ENCODE results near the gene SRSF2. TPM values are rescaled to one million over a fixed set of nuclear protein-coding genes. Genes with fewer than 3 reads are reported as not detected.
"Not testable (repeated sequence)": the region's sequence is repeated elsewhere in the genome, so short reads cannot be mapped to it uniquely, and the experiment has no call there.

The SRSF2 gene
- polyA plus RNA-seq, 4 donors = 113 to 233 (median 157) TPM

DNA sequence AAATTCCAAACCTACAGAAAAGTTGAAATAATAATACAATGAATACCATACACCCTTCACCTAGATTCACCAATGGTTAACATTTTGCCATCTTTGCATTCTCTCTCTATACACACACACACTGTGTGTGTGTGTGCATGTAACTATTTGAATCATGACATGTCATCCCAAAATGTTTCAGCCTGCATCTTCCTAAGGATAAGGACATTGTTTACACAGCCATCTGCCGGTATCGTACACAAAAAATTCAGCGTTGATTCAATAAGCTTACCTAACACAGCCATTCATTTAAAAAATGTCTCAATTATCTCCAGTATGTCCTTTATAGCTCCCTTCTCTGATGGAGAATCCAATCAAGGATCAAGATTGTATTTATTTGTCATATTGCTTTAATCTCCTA, 30.3 kb downstream of the SRSF2 start:
- FAIRE-seq = no peak
- 74 to 99% (median 82%) methylated on average over 3 of the region's 3 CpGs for WGBS, 3 donors
- Histone ChIP-seq H3K36me3 (ENCODE audit: control insufficient read depth in 3 of 3, insufficient read depth in 2 of 3, low read depth in 1 of 3, low read length in 3 of 3) (peaks cover 0 to 5% (median 0%) of the 10 kb centered on the region in 3 donors), H3K27ac (ENCODE audit: low read depth in 1 of 3, low read length in 2 of 3) (no peak overlapping the region), H3K9me3 (ENCODE audit: control insufficient read depth in 2 of 2, insufficient read depth in 1 of 2, low read depth in 1 of 2, low read length in 1 of 2) (no peaks in the 10 kb centered on the region), H3K4me3 (ENCODE audit: low read depth in 1 of 3, low read length in 3 of 3) (no peak overlapping the region), H3K27me3 (ENCODE audit: control insufficient read depth in 3 of 3, insufficient read depth in 3 of 3, low read length in 3 of 3) (peaks cover 0 to 12% (median 0%) of the 10 kb centered on the region in 3 donors), H3K4me1 (ENCODE audit: control insufficient read depth in 3 of 3, insufficient read depth in 2 of 3, low read depth in 1 of 3, low read length in 2 of 3) (peaks cover 0 to 21% (median 0%) of the 10 kb centered on the region in 3 donors)
- DNase-seq = no peak

DNA sequence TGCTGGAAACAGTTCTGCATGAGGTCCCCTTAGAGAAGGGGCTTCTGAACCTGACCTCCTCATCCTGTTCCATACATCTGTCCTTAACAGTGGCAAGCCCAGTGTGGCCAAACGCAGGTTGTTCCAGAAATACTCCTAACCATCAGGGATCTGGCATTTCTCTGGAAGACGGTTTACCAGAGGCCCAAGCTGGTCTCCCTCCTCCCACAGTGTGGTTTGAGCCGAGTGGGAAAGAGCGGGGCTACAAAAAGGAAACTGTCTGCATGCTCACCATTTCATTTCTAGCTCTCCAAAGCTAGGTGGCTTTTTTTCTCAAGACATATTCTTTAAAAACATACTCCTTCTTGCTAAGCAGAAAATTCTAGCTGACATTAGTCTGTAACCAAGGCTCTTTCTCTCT, 32.3 kb downstream of the SRSF2 start:
- Histone ChIP-seq H3K27me3 (ENCODE audit: control insufficient read depth in 3 of 3, insufficient read depth in 3 of 3, low read length in 3 of 3) (peaks cover 0 to 7% (median 0%) of the 10 kb centered on the region in 3 donors), H3K4me3 (ENCODE audit: low read depth in 1 of 3, low read length in 3 of 3) (no peak overlapping the region), H3K4me1 (ENCODE audit: control insufficient read depth in 3 of 3, insufficient read depth in 2 of 3, low read depth in 1 of 3, low read length in 2 of 3) (peaks cover 0 to 26% (median 0%) of the 10 kb centered on the region in 3 donors), H3K27ac (ENCODE audit: low read depth in 1 of 3, low read length in 2 of 3) (no peak overlapping the region), H3K9me3 (ENCODE audit: control insufficient read depth in 2 of 2, insufficient read depth in 1 of 2, low read depth in 1 of 2, low read length in 1 of 2) (no peaks in the 10 kb centered on the region), H3K36me3 (ENCODE audit: control insufficient read depth in 3 of 3, insufficient read depth in 2 of 3, low read depth in 1 of 3, low read length in 3 of 3) (peaks cover 0 to 5% (median 0%) of the 10 kb centered on the region in 3 donors)
- WGBS, 3 donors = 62 to 94% (median 85%) methylated on average over 4 of the region's 4 CpGs
- DNase-seq (no peak), FAIRE-seq (no peak)

DNA sequence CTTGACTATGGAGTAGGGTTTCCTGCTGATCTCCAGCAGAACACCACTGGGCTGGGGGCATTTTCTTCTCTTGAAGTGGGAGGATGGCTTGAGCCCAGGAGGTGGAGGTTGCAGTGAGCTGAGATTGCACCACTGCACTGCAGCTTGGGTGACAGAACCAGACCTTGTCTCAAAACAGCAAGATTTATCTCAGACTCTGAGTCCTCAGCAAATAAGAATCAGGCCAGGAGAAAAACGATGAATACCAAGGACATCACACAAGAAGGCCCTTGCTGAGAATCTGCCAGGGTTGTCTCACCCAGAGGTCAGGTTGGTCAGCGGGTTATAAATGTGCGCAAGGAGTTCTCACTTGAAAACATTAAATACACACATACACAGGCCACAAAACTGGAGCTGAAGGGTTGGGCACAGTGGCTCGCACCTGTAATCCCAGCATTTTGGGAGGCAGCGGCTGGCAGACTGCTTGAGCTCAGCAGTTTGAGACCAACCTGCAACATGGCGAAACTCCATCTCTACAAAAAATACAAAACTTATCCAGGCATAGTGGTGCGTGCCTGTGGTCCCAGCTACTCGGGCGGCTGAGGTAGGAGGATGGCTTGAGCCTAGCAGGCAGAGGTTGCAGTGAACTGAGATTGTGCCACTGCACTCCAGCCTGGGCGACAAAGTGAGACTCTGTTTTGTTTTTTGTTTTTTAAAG, 34.0 kb downstream of the SRSF2 start:
- H3K36me3 ChIP-seq (ENCODE audit: control insufficient read depth in 3 of 3, insufficient read depth in 2 of 3, low read depth in 1 of 3, low read length in 3 of 3) = no peaks in the 10 kb centered on the region
- H3K27ac ChIP-seq (ENCODE audit: low read depth in 1 of 3, low read length in 2 of 3) = no peak overlapping the region
- H3K27me3 ChIP-seq (ENCODE audit: control insufficient read depth in 3 of 3, insufficient read depth in 3 of 3, low read length in 3 of 3) = no peaks in the 10 kb centered on the region
- no peak overlapping the region for H3K4me3 ChIP-seq (ENCODE audit: low read depth in 1 of 3, low read length in 3 of 3)
- peaks cover 0 to 18% (median 0%) of the 10 kb centered on the region in 3 donors for H3K4me1 ChIP-seq (ENCODE audit: control insufficient read depth in 3 of 3, insufficient read depth in 2 of 3, low read depth in 1 of 3, low read length in 2 of 3)
- FAIRE-seq (no peak), DNase-seq (no peak)
- 89 to 94% (median 92%) methylated on average over 10 of the region's 10 CpGs for WGBS, 3 donors
- H3K9me3 ChIP-seq (ENCODE audit: control insufficient read depth in 2 of 2, insufficient read depth in 1 of 2, low read depth in 1 of 2, low read length in 1 of 2) = no peaks in the 10 kb centered on the region

DNA sequence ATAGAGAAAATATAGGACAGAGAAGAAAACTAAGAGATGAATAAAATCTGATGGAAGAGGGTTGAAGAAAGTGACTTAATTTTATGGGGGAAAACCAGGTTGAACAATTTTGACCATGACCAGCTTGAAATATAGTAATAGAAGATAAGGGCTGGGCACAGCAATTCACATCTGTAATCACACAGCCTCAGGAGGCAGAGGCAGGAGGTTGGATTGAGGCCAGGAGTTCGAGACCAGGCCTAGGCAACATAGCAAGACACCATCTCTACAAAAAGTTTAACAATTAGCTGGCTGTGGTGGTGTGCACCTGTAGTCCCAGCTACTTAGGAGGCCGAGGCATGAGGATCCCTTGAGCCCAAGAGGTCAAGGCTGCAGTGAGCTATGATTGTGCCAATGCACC, 35.1 kb downstream of the SRSF2 start:
- WGBS, 3 donors = 43 to 69% (median 63%) methylated on average over 2 of the region's 2 CpGs
- H3K27ac ChIP-seq (ENCODE audit: low read depth in 1 of 3, low read length in 2 of 3) = no peak overlapping the region
- no peaks in the 10 kb centered on the region for H3K36me3 ChIP-seq (ENCODE audit: control insufficient read depth in 3 of 3, insufficient read depth in 2 of 3, low read depth in 1 of 3, low read length in 3 of 3)
- DNase-seq (no peak), FAIRE-seq (no peak)
- H3K27me3 ChIP-seq (ENCODE audit: control insufficient read depth in 3 of 3, insufficient read depth in 3 of 3, low read length in 3 of 3) = no peaks in the 10 kb centered on the region
- peaks cover 0 to 26% (median 0%) of the 10 kb centered on the region in 3 donors for H3K4me1 ChIP-seq (ENCODE audit: control insufficient read depth in 3 of 3, insufficient read depth in 2 of 3, low read depth in 1 of 3, low read length in 2 of 3)
- H3K9me3 ChIP-seq (ENCODE audit: control insufficient read depth in 2 of 2, insufficient read depth in 1 of 2, low read depth in 1 of 2, low read length in 1 of 2) = no peaks in the 10 kb centered on the region
- no peak overlapping the region for H3K4me3 ChIP-seq (ENCODE audit: low read depth in 1 of 3, low read length in 3 of 3)

DNA sequence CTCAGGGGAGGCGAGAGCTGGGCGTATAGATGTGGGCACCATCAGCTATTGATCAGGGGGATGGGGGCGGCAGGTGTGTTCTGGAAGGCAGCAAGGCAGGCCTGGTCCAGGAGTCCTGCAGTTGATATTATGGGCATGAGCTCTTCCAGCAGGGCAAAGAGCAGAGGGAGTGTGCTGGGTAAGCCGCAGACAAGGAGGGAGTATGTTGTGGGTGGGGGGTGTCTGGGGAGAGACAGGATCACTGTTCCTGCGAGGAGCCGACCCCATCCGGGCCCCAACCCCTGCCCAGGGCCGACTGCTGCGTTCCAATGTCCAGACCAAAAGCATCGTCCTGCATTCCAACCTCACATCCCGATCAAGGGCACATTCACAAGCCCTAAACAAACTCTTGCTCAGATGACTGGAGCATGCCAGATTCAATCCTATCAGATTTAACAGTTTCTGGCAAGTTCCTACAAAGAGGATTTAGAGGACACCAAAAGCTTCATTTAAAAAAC, 35.6 kb downstream of the SRSF2 start:
- H3K4me3 ChIP-seq (ENCODE audit: low read depth in 1 of 3, low read length in 3 of 3) = no peak overlapping the region
- FAIRE-seq (no peak), DNase-seq (peak in 1 of 2 donors; percentile 36)
- H3K4me1 ChIP-seq (ENCODE audit: control insufficient read depth in 3 of 3, insufficient read depth in 2 of 3, low read depth in 1 of 3, low read length in 2 of 3) = peaks cover 0 to 31% (median 0%) of the 10 kb centered on the region in 3 donors
- H3K27ac ChIP-seq (ENCODE audit: low read depth in 1 of 3, low read length in 2 of 3) = peak overlapping the region in 2 of 3 donors; percentile 79 to 84
- H3K9me3 ChIP-seq (ENCODE audit: control insufficient read depth in 2 of 2, insufficient read depth in 1 of 2, low read depth in 1 of 2, low read length in 1 of 2) = no peaks in the 10 kb centered on the region
- peaks cover 0 to 4% (median 0%) of the 10 kb centered on the region in 3 donors for H3K36me3 ChIP-seq (ENCODE audit: control insufficient read depth in 3 of 3, insufficient read depth in 2 of 3, low read depth in 1 of 3, low read length in 3 of 3)
- H3K27me3 ChIP-seq (ENCODE audit: control insufficient read depth in 3 of 3, insufficient read depth in 3 of 3, low read length in 3 of 3) = no peaks in the 10 kb centered on the region
- WGBS, 3 donors = 12 to 52% (median 45%) methylated on average over 11 of the region's 11 CpGs

DNA sequence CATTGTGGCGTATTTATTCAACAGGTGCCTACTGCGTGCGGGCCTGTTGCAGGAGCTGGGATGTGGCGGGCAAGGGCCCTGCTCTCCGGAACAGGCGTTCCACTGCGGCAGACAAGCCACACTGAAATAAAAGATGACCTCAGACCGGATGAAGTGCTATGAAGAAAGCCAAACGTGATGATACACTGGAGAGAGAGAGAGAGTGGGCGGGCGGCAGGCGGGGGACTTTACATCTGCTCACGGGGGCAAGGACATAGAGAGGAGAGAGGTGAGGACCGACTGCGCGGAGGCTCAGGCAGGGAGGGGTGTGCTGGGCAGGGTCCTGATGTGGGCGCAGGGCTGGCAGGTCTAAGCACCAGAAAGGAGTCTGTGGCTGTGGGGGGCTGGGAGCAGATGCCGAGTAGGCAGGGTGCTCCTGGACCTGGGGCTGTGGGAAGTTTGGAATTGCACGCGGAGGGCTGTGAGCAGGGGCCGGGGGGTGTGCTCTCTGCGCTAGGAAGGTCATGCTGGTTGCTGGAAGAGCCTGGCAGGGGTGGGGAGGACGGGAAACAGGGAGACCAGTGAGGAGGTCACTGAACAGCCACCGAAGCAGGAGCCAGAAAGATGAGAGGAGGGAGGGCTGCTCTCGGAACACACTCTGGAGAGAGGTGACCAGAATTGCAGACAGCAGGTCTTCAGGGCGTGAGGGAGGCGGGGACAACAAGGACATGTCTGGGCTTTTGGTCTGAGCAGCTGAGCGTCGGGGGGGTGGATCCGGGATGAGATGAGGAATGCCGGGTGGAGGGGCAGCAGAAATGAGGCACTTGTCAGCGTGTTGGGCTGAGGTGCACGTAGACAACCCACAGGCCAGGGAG, 36.3 kb downstream of the SRSF2 start:
- peak in 1 of 2 donors; percentile 28 for DNase-seq
- peaks cover 0 to 31% (median 0%) of the 10 kb centered on the region in 3 donors for H3K4me1 ChIP-seq (ENCODE audit: control insufficient read depth in 3 of 3, insufficient read depth in 2 of 3, low read depth in 1 of 3, low read length in 2 of 3)
- peak overlapping the region; percentile 44 to 84 (median 79) for H3K27ac ChIP-seq (ENCODE audit: low read depth in 1 of 3, low read length in 2 of 3)
- FAIRE-seq = no peak
- no peaks in the 10 kb centered on the region for H3K9me3 ChIP-seq (ENCODE audit: control insufficient read depth in 2 of 2, insufficient read depth in 1 of 2, low read depth in 1 of 2, low read length in 1 of 2)
- 55 to 69% (median 66%) methylated on average over 32 to 33 of the region's 33 CpGs for WGBS, 3 donors
- peaks cover 0 to 4% (median 0%) of the 10 kb centered on the region in 3 donors for H3K36me3 ChIP-seq (ENCODE audit: control insufficient read depth in 3 of 3, insufficient read depth in 2 of 3, low read depth in 1 of 3, low read length in 3 of 3)
- H3K4me3 ChIP-seq (ENCODE audit: low read depth in 1 of 3, low read length in 3 of 3) = no peak overlapping the region
- no peaks in the 10 kb centered on the region for H3K27me3 ChIP-seq (ENCODE audit: control insufficient read depth in 3 of 3, insufficient read depth in 3 of 3, low read length in 3 of 3)

DNA sequence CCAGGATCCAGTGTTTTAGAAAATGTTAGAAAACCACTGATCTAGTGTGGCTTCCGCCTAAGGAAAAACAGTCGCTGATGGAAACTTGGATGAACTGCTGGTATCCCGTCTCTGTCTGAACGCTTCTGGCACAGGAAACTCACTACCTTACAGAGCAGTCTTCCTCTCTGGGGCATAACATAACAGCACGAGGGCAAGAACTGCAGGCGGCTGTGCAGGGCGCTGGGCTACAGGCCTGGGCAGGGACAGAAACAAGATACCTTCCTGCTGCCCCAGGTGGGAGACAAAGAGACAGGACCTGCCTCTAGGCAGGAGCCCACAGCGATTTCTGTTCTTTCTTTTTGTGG, 36.9 kb downstream of the SRSF2 start:
- WGBS, 3 donors = 61 to 94% (median 73%) methylated on average over 8 of the region's 8 CpGs
- no peaks in the 10 kb centered on the region for H3K27me3 ChIP-seq (ENCODE audit: control insufficient read depth in 3 of 3, insufficient read depth in 3 of 3, low read length in 3 of 3)
- no peaks in the 10 kb centered on the region for H3K9me3 ChIP-seq (ENCODE audit: control insufficient read depth in 2 of 2, insufficient read depth in 1 of 2, low read depth in 1 of 2, low read length in 1 of 2)
- H3K4me1 ChIP-seq (ENCODE audit: control insufficient read depth in 3 of 3, insufficient read depth in 2 of 3, low read depth in 1 of 3, low read length in 2 of 3) = peaks cover 0 to 31% (median 0%) of the 10 kb centered on the region in 3 donors
- no peak overlapping the region for H3K4me3 ChIP-seq (ENCODE audit: low read depth in 1 of 3, low read length in 3 of 3)
- H3K27ac ChIP-seq (ENCODE audit: low read depth in 1 of 3, low read length in 2 of 3) = peak overlapping the region; percentile 44 to 84 (median 79)
- H3K36me3 ChIP-seq (ENCODE audit: control insufficient read depth in 3 of 3, insufficient read depth in 2 of 3, low read depth in 1 of 3, low read length in 3 of 3) = peaks cover 0 to 4% (median 0%) of the 10 kb centered on the region in 3 donors
- FAIRE-seq (no peak), DNase-seq (no peak)

DNA sequence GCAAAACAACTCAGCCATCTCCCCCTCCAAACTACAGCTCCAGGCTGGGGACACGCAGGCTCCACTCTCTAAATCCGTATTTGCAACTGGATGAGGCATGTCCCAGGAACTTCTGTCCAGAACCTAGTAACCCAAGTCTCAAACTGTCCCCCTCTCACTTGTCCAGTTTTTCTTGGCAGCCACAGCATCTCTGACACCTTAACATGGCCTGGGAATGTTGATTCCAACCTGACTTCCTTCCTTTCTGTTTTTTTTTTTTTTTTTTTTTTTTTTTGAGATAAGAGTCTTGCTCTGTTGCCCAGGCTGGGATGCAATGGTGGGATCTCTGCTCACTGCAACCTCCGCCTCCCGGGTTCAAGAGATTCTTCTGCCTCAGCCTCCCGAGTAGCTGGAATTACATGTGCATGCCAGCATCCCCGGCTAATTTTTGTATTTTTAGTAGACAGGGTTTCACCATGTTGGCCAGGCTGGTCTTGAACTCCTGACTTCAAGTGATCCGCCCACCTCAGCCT, 38.6 kb downstream of the SRSF2 start:
- H3K27me3 ChIP-seq (ENCODE audit: control insufficient read depth in 3 of 3, insufficient read depth in 3 of 3, low read length in 3 of 3); H3K9me3 ChIP-seq (ENCODE audit: control insufficient read depth in 2 of 2, insufficient read depth in 1 of 2, low read depth in 1 of 2, low read length in 1 of 2); H3K4me3 ChIP-seq (ENCODE audit: low read depth in 1 of 3, low read length in 3 of 3); FAIRE-seq; DNase-seq; H3K36me3 ChIP-seq (ENCODE audit: control insufficient read depth in 3 of 3, insufficient read depth in 2 of 3, low read depth in 1 of 3, low read length in 3 of 3): not testable (repeated sequence)
- Histone ChIP-seq H3K27ac (ENCODE audit: low read depth in 1 of 3, low read length in 2 of 3) (peak overlapping the region in 1 of 3 donors; percentile 21), H3K4me1 (ENCODE audit: control insufficient read depth in 3 of 3, insufficient read depth in 2 of 3, low read depth in 1 of 3, low read length in 2 of 3) (peaks cover 0 to 31% (median 0%) of the 10 kb centered on the region in 3 donors)
- WGBS, 3 donors = 91 to 93% (median 92%) methylated on average over 7 of the region's 7 CpGs
